Activated CD8-positive, alpha-beta T cell treated with anti-CD3 and anti-CD28 coated beads for 36 hours (primary cell): Measurements from ENCODE around the gene GOT1. TPM values are rescaled to one million over a fixed set of nuclear protein-coding genes. Genes with fewer than 3 reads are reported as not detected.

Source experiments
- ATAC-seq: fragments of 200-7000 bp; cut with Tn5 transposase; one replicate; pipeline ENCODE4 v1.10.0; 2021; ENCODE audit warnings: mild to moderate bottlenecking, moderate library complexity
- CTCF ChIA-PET: fragments of 350-600 bp; sonication (Branson Sonifier 250); formaldehyde crosslinking; loops from one replicate; lab custom pipeline; 2021; ENCODE audit warnings: antibody characterized with exemption; lab: Charles Lee
- POLR2A ChIA-PET: fragments of 350-600 bp; sonication (Branson Sonifier 250); formaldehyde crosslinking; loops from one replicate; lab custom pipeline; 2021; ENCODE audit warnings: antibody characterized with exemption; lab: Charles Lee
- DNase-seq: peaks from one replicate; pipeline ENCODE4 v3.0.0-alpha.2; 2020
- H3K27ac Mint-ChIP-seq: one replicate; pipeline ENCODE4 v1.8.0; 2021; ENCODE audit warnings: mild to moderate bottlenecking, mixed read lengths
- H3K27me3 Mint-ChIP-seq: one replicate; pipeline ENCODE4 v1.8.0; 2021; ENCODE audit warnings: mixed read lengths
- H3K36me3 Mint-ChIP-seq: one replicate; pipeline ENCODE4 v1.8.0; 2021; ENCODE audit warnings: low read depth, mixed read lengths
- H3K4me1 Mint-ChIP-seq: one replicate; pipeline ENCODE4 v1.8.0; 2021; ENCODE audit warnings: low read depth, mixed read lengths
- H3K4me3 Mint-ChIP-seq: one replicate; pipeline ENCODE4 v1.8.0; 2021; ENCODE audit warnings: mild to moderate bottlenecking, moderate library complexity, mixed read lengths
- H3K9me3 Mint-ChIP-seq: one replicate; pipeline ENCODE4 v1.8.0; 2021; ENCODE audit warnings: mixed read lengths
- CTCF ChIP-seq: fragments of 200-600 bp; IDR thresholded peaks from one replicate; pipeline ENCODE4 v1.8.0; 2022; ENCODE audit warnings: antibody characterized with exemption, mild to moderate bottlenecking
- intact Hi-C: fragments of 100-400 bp; cut with micrococcal nuclease; formaldehyde crosslinking; loops from one replicate; pipeline ENCODE4 v1.10.0; 2022
- total RNA-seq, 2 experiments: library from RNA; stranded (reverse); gene quantifications; one replicate each; pipeline ENCODE4 v1.2.3, GENCODE V29; 2021

The GOT1 gene
- total RNA-seq, 2 experiments from 2014 or later, result 48.7 to 51.5 TPM

DNA sequence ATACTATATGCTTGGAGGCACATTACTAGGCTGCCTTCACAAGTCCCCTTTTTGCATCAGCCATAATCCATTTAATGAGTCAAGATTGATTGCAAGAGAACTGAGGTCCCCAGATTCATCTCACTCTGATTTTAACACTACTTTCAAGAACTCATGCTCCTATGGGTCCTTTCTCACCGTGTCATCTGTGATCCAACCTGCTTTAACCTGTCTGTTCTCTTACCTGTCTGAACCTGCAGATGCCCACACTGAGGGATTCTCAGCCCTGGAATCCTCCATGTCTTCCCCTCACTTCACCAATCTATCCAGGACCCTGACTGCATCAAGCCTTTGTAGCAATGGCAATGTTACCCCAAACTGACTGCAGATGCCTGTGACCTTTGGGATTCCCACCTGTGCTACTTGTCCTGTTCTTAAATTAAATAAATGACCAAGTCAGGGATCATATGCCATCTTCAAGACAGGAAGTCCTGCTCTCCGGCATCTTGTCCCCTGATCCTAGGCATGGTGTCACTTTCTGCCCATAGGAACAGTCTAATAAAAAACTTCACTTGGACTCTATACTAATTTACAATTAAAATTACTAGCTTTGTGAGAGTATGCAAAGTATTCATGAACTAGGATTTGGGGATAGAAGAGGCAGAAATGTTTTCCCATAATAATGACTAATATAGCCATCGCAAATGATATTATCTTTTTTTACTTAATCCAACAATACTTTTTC, 25.9 kb upstream of the GOT1 start:
- no peak for ATAC-seq
- Mint-ChIP-seq H3K27me3 (peaks cover 42% of the 10 kb centered on the region), H3K27ac (no peak overlapping the region), H3K9me3 (no peaks in the 10 kb centered on the region), H3K4me3 (no peak overlapping the region), H3K4me1 (no peaks in the 10 kb centered on the region), H3K36me3 (no peaks in the 10 kb centered on the region)
- CTCF ChIA-PET, result no interaction called here
- DNase-seq, result no peak
- TF ChIP-seq CTCF, result no peak
- intact Hi-C loops, result no loop called here
- POLR2A ChIA-PET, result no interaction called here

DNA sequence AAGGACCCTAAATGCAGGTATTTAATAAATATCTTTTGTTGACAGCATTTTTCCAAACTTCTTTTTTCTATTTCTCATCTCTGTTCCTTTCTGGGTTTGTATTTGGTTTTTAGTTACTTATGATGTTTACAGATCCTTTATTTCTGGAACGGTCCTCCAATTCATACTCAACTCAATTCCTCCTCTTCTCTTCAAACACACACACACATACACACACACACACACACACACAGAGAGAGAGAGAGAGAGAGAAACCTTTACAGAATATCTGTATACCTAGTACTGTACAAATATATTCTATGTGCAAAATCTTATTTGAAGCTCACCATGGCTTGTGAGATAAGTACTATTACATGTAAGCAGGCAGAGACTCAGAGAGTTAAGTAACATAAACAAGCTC, 21.6 kb upstream of the GOT1 start:
- Mint-ChIP-seq H3K27me3 (peaks cover 42% of the 10 kb centered on the region), H3K4me1 (no peaks in the 10 kb centered on the region), H3K36me3 (no peaks in the 10 kb centered on the region), H3K9me3 (no peaks in the 10 kb centered on the region), H3K4me3 (no peak overlapping the region), H3K27ac (no peak overlapping the region)
- no peak for TF ChIP-seq CTCF
- ATAC-seq, result no peak
- POLR2A ChIA-PET, result interaction anchor here (0.6 kb wide), 1 partner anchor 34 kb away, joined by 4 read pairs; no protein-coding TSS in a partner anchor
- CTCF ChIA-PET, result interaction anchor here (0.6 to 10.7 kb wide), 3 partner anchors 10 to 161 kb away, joined by 3 to 64 read pairs (median 4); no protein-coding TSS in a partner anchor
- no peak for DNase-seq
- intact Hi-C loops, result no loop called here

GRCh38 chr10:99451499-99451788, 21.0 kb upstream of the GOT1 start:
- intact Hi-C loops, result no loop called here
- H3K9me3 Mint-ChIP-seq, result no peaks in the 10 kb centered on the region
- CTCF ChIA-PET, result interaction anchor here (1.5 to 10.7 kb wide), 2 partner anchors 9 to 16 kb away, joined by 3 to 64 read pairs; no protein-coding TSS in a partner anchor
- no peaks in the 10 kb centered on the region for H3K36me3 Mint-ChIP-seq
- no peak for TF ChIP-seq CTCF
- ATAC-seq, result no peak
- H3K4me1 Mint-ChIP-seq, result no peaks in the 10 kb centered on the region
- H3K27me3 Mint-ChIP-seq, result peaks cover 40% of the 10 kb centered on the region
- DNase-seq, result no peak
- no peak overlapping the region for H3K4me3 Mint-ChIP-seq
- H3K27ac Mint-ChIP-seq, result no peak overlapping the region
- POLR2A ChIA-PET, result no interaction called here

DNA sequence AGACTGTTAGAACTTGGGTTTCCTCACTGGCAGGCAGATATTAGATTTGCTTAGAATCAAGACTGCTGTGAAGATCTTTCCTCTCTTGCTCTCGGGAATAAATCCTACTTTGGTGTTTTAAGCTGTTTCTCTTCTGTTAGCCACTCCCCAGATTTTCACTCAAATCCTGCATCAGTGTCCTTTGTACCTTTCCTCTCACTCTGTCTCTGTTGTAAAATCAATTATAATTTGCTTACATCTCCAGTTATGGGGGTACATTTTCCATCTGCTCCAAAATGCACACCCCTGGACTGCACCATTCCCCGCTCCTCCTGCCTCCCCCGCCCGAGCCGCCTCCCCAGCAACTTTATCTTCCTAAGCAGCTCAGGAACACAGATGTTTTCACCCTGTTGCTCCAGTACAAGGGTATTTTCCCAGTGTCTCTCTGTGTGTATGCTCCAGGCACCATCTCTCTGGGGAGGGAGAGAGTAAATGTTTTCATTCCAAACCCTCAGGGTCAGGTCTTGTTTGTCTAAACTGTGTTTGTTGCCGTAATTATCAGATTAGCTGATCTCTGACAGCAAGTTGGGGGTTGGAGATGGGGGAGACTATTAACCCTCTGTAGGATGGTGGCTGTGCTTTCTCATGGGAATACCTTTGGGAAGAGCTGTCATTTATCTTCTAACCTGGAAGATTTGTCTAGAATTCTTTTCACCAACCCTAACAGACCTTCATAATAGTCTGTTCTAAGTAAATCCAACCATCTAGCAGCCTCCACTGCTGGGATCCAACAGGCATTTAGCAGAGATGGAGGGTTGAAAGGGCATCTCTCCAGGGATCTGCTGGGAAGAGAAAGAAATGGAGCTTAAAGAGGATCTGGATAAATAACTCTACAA, 20.4 kb upstream of the GOT1 start:
- Mint-ChIP-seq H3K27me3 (peaks cover 36% of the 10 kb centered on the region), H3K4me1 (no peaks in the 10 kb centered on the region), H3K36me3 (no peaks in the 10 kb centered on the region), H3K27ac (no peak overlapping the region), H3K9me3 (no peaks in the 10 kb centered on the region), H3K4me3 (no peak overlapping the region)
- no peak for TF ChIP-seq CTCF
- POLR2A ChIA-PET, result no interaction called here
- CTCF ChIA-PET, result interaction anchor here (1.2 to 10.7 kb wide), 4 partner anchors 9 to 59 kb away, joined by 3 to 64 read pairs (median 4); no protein-coding TSS in a partner anchor
- no peak for ATAC-seq
- DNase-seq, result no peak
- intact Hi-C loops, result no loop called here

GRCh38 chr10:99450156-99450555, 19.7 kb upstream of the GOT1 start:
- no peaks in the 10 kb centered on the region for H3K36me3 Mint-ChIP-seq
- TF ChIP-seq CTCF, result no peak
- ChIA-PET POLR2A (no interaction called here), CTCF (interaction anchor here (1.2 to 10.7 kb wide), 4 partner anchors 8 to 58 kb away, joined by 3 to 64 read pairs (median 4); no protein-coding TSS in a partner anchor)
- H3K27ac Mint-ChIP-seq, result no peak overlapping the region
- ATAC-seq (no peak), DNase-seq (no peak)
- no peaks in the 10 kb centered on the region for H3K4me1 Mint-ChIP-seq
- intact Hi-C loops, result no loop called here
- no peak overlapping the region for H3K4me3 Mint-ChIP-seq
- no peaks in the 10 kb centered on the region for H3K9me3 Mint-ChIP-seq
- peaks cover 36% of the 10 kb centered on the region for H3K27me3 Mint-ChIP-seq
